ENCODE data around the gene UNC5B.

UNC5B gene

GRCh38 chr10:71248210-71248609 is 35.8 kb downstream of the UNC5B start:
- 10% methylated on average over 5 of the region's 6 CpGs for WGBS (ENCODE audit: insufficient coverage)
- no peaks in the 10 kb centered on the region for H3K9me3 ChIP-seq (ENCODE audit: control extremely low read depth in 1 of 5, control insufficient read depth in 4 of 5, insufficient read depth in 2 of 5, low read depth in 1 of 5, low read length in 4 of 5)
- DNase-seq: peak in 2 of 3 donors; percentile 45 to 54
- POLR2A ChIA-PET: interaction anchor here (0.5 kb wide), 1 partner anchor 593 kb away, joined by 3 read pairs; no protein-coding TSS in a partner anchor
- no peaks in the 10 kb centered on the region for H3K27me3 ChIP-seq (replicated peaks in 2 of 5; ENCODE audit: control insufficient read depth in 4 of 5, insufficient read depth in 5 of 5, low read length in 4 of 5)
- peaks cover 7 to 68% (median 47%) of the 10 kb centered on the region in 4 experiments for H3K4me1 ChIP-seq (ENCODE audit: control extremely low read depth in 1 of 4, control insufficient read depth in 4 of 4, insufficient read depth in 4 of 4, low read length in 3 of 4)
- CTCF ChIA-PET: interaction anchor here (0.6 to 3.4 kb wide), 12 partner anchors 10 to 56 kb away, joined by 3 to 15 read pairs (median 4); no protein-coding TSS in a partner anchor
- peak overlapping the region in 2 of 7 experiments; percentile 10 to 22 for H3K4me3 ChIP-seq (ENCODE audit: control insufficient read depth in 1 of 7, extremely low read depth in 1 of 7, insufficient read depth in 4 of 7, low read depth in 2 of 7, low read length in 6 of 7)
- no peak overlapping the region for H3K27ac ChIP-seq (ENCODE audit: insufficient read depth in 1 of 2, low read depth in 1 of 2, low read length in 2 of 2, poor library complexity in 1 of 2, severe bottlenecking in 2 of 2)
- H3K36me3 ChIP-seq (ENCODE audit: control insufficient read depth in 4 of 4, insufficient read depth in 4 of 4, low read length in 3 of 4): no peaks in the 10 kb centered on the region

- ChIA-PET CTCF (interaction anchor here (1.9 to 3.4 kb wide), 6 partner anchors 9 to 346 kb away, joined by 5 to 15 read pairs (median 7); no protein-coding TSS in a partner anchor), POLR2A (no interaction called here)
- Histone ChIP-seq H3K4me1 (ENCODE audit: control extremely low read depth in 1 of 4, control insufficient read depth in 4 of 4, insufficient read depth in 4 of 4, low read length in 3 of 4) (peaks cover 7 to 51% (median 31%) of the 10 kb centered on the region in 4 experiments), H3K27me3 (replicated peaks in 2 of 5; ENCODE audit: control insufficient read depth in 4 of 5, insufficient read depth in 5 of 5, low read length in 4 of 5) (no peaks in the 10 kb centered on the region), H3K36me3 (ENCODE audit: control insufficient read depth in 4 of 4, insufficient read depth in 4 of 4, low read length in 3 of 4) (no peaks in the 10 kb centered on the region), H3K9me3 (ENCODE audit: control extremely low read depth in 1 of 5, control insufficient read depth in 4 of 5, insufficient read depth in 2 of 5, low read depth in 1 of 5, low read length in 4 of 5) (no peaks in the 10 kb centered on the region), H3K27ac (ENCODE audit: insufficient read depth in 1 of 2, low read depth in 1 of 2, low read length in 2 of 2, poor library complexity in 1 of 2, severe bottlenecking in 2 of 2) (no peak overlapping the region), H3K4me3 (ENCODE audit: control insufficient read depth in 1 of 7, extremely low read depth in 1 of 7, insufficient read depth in 4 of 7, low read depth in 2 of 7, low read length in 6 of 7) (no peak overlapping the region)
- 96% methylated on average over 7 of the region's 7 CpGs for WGBS (ENCODE audit: insufficient coverage)
- DNase-seq: no peak
Measured at GRCh38 chr10:71249996-71250395, 37.6 kb downstream of the UNC5B start.

- CTCF ChIA-PET: interaction anchor here (1.9 to 3.0 kb wide), 4 partner anchors 9 to 347 kb away, joined by 5 to 15 read pairs (median 8); no protein-coding TSS in a partner anchor
- POLR2A ChIA-PET: no interaction called here
- H3K36me3 ChIP-seq (ENCODE audit: control insufficient read depth in 4 of 4, insufficient read depth in 4 of 4, low read length in 3 of 4): no peaks in the 10 kb centered on the region
- 86% methylated on average over 1 of the region's 3 CpGs for WGBS (ENCODE audit: insufficient coverage)
- H3K9me3 ChIP-seq (ENCODE audit: control extremely low read depth in 1 of 5, control insufficient read depth in 4 of 5, insufficient read depth in 2 of 5, low read depth in 1 of 5, low read length in 4 of 5): no peaks in the 10 kb centered on the region
- peak in 2 of 3 donors; percentile 60 to 63 for DNase-seq
- H3K27ac ChIP-seq (ENCODE audit: insufficient read depth in 1 of 2, low read depth in 1 of 2, low read length in 2 of 2, poor library complexity in 1 of 2, severe bottlenecking in 2 of 2): no peak overlapping the region
- no peaks in the 10 kb centered on the region for H3K27me3 ChIP-seq (replicated peaks in 2 of 5; ENCODE audit: control insufficient read depth in 4 of 5, insufficient read depth in 5 of 5, low read length in 4 of 5)
- H3K4me1 ChIP-seq (ENCODE audit: control extremely low read depth in 1 of 4, control insufficient read depth in 4 of 4, insufficient read depth in 4 of 4, low read length in 3 of 4): peaks cover 7 to 47% (median 29%) of the 10 kb centered on the region in 4 experiments
- H3K4me3 ChIP-seq (ENCODE audit: control insufficient read depth in 1 of 7, extremely low read depth in 1 of 7, insufficient read depth in 4 of 7, low read depth in 2 of 7, low read length in 6 of 7): no peak overlapping the region
Measured at GRCh38 chr10:71250405-71250804, 38.0 kb downstream of the UNC5B start.

GRCh38 chr10:71250842-71251241 is 38.5 kb downstream of the UNC5B start:
- H3K36me3 ChIP-seq (ENCODE audit: control insufficient read depth in 4 of 4, insufficient read depth in 4 of 4, low read length in 3 of 4): no peaks in the 10 kb centered on the region
- peaks cover 7 to 47% (median 29%) of the 10 kb centered on the region in 4 experiments for H3K4me1 ChIP-seq (ENCODE audit: control extremely low read depth in 1 of 4, control insufficient read depth in 4 of 4, insufficient read depth in 4 of 4, low read length in 3 of 4)
- DNase-seq: no peak
- ChIA-PET POLR2A (no interaction called here), CTCF (interaction anchor here (2.1 to 2.9 kb wide), 2 partner anchors 19 to 347 kb away, joined by 5 to 15 read pairs; no protein-coding TSS in a partner anchor)
- H3K4me3 ChIP-seq (ENCODE audit: control insufficient read depth in 1 of 7, extremely low read depth in 1 of 7, insufficient read depth in 4 of 7, low read depth in 2 of 7, low read length in 6 of 7): no peak overlapping the region
- no CpG with 5 or more reads among the region's 1 CpG for WGBS (ENCODE audit: insufficient coverage)
- H3K9me3 ChIP-seq (ENCODE audit: control extremely low read depth in 1 of 5, control insufficient read depth in 4 of 5, insufficient read depth in 2 of 5, low read depth in 1 of 5, low read length in 4 of 5): no peaks in the 10 kb centered on the region
- no peaks in the 10 kb centered on the region for H3K27me3 ChIP-seq (replicated peaks in 2 of 5; ENCODE audit: control insufficient read depth in 4 of 5, insufficient read depth in 5 of 5, low read length in 4 of 5)
- no peak overlapping the region for H3K27ac ChIP-seq (ENCODE audit: insufficient read depth in 1 of 2, low read depth in 1 of 2, low read length in 2 of 2, poor library complexity in 1 of 2, severe bottlenecking in 2 of 2)

GRCh38 chr10:71251319-71251718 is 38.9 kb downstream of the UNC5B start:
- ChIA-PET POLR2A (no interaction called here), CTCF (no interaction called here)
- Histone ChIP-seq H3K36me3 (ENCODE audit: control insufficient read depth in 4 of 4, insufficient read depth in 4 of 4, low read length in 3 of 4) (no peaks in the 10 kb centered on the region), H3K27ac (ENCODE audit: insufficient read depth in 1 of 2, low read depth in 1 of 2, low read length in 2 of 2, poor library complexity in 1 of 2, severe bottlenecking in 2 of 2) (no peak overlapping the region), H3K4me1 (ENCODE audit: control extremely low read depth in 1 of 4, control insufficient read depth in 4 of 4, insufficient read depth in 4 of 4, low read length in 3 of 4) (peaks cover 7 to 43% (median 27%) of the 10 kb centered on the region in 4 experiments), H3K9me3 (ENCODE audit: control extremely low read depth in 1 of 5, control insufficient read depth in 4 of 5, insufficient read depth in 2 of 5, low read depth in 1 of 5, low read length in 4 of 5) (no peaks in the 10 kb centered on the region), H3K4me3 (ENCODE audit: control insufficient read depth in 1 of 7, extremely low read depth in 1 of 7, insufficient read depth in 4 of 7, low read depth in 2 of 7, low read length in 6 of 7) (no peak overlapping the region), H3K27me3 (replicated peaks in 2 of 5; ENCODE audit: control insufficient read depth in 4 of 5, insufficient read depth in 5 of 5, low read length in 4 of 5) (no peaks in the 10 kb centered on the region)
- DNase-seq: no peak
- 97% methylated on average over 6 of the region's 6 CpGs for WGBS (ENCODE audit: insufficient coverage)

- H3K9me3 ChIP-seq (ENCODE audit: control extremely low read depth in 1 of 5, control insufficient read depth in 4 of 5, insufficient read depth in 2 of 5, low read depth in 1 of 5, low read length in 4 of 5): no peaks in the 10 kb centered on the region
- H3K27me3 ChIP-seq (replicated peaks in 2 of 5; ENCODE audit: control insufficient read depth in 4 of 5, insufficient read depth in 5 of 5, low read length in 4 of 5): no peaks in the 10 kb centered on the region
- ChIA-PET CTCF (interaction anchor here (1.1 to 1.3 kb wide), 2 partner anchors 8 to 19 kb away, joined by 3 read pairs; no protein-coding TSS in a partner anchor), POLR2A (no interaction called here)
- no peak for DNase-seq
- H3K36me3 ChIP-seq (ENCODE audit: control insufficient read depth in 4 of 4, insufficient read depth in 4 of 4, low read length in 3 of 4): no peaks in the 10 kb centered on the region
- WGBS (ENCODE audit: insufficient coverage): 100% methylated on average over 2 of the region's 6 CpGs
- H3K4me1 ChIP-seq (ENCODE audit: control extremely low read depth in 1 of 4, control insufficient read depth in 4 of 4, insufficient read depth in 4 of 4, low read length in 3 of 4): peaks cover 7 to 40% (median 25%) of the 10 kb centered on the region in 4 experiments
- H3K4me3 ChIP-seq (ENCODE audit: control insufficient read depth in 1 of 7, extremely low read depth in 1 of 7, insufficient read depth in 4 of 7, low read depth in 2 of 7, low read length in 6 of 7): no peak overlapping the region
- H3K27ac ChIP-seq (ENCODE audit: insufficient read depth in 1 of 2, low read depth in 1 of 2, low read length in 2 of 2, poor library complexity in 1 of 2, severe bottlenecking in 2 of 2): no peak overlapping the region
Measured at GRCh38 chr10:71252220-71252619, 39.9 kb downstream of the UNC5B start.

GRCh38 chr10:71253981-71254818 is 41.8 kb downstream of the UNC5B start:
- Histone ChIP-seq H3K36me3 (ENCODE audit: control insufficient read depth in 4 of 4, insufficient read depth in 4 of 4, low read length in 3 of 4) (no peaks in the 10 kb centered on the region), H3K9me3 (ENCODE audit: control extremely low read depth in 1 of 5, control insufficient read depth in 4 of 5, insufficient read depth in 2 of 5, low read depth in 1 of 5, low read length in 4 of 5) (no peaks in the 10 kb centered on the region), H3K4me1 (ENCODE audit: control extremely low read depth in 1 of 4, control insufficient read depth in 4 of 4, insufficient read depth in 4 of 4, low read length in 3 of 4) (peaks cover 0 to 23% (median 8%) of the 10 kb centered on the region in 4 experiments), H3K27ac (ENCODE audit: insufficient read depth in 1 of 2, low read depth in 1 of 2, low read length in 2 of 2, poor library complexity in 1 of 2, severe bottlenecking in 2 of 2) (no peak overlapping the region), H3K27me3 (replicated peaks in 2 of 5; ENCODE audit: control insufficient read depth in 4 of 5, insufficient read depth in 5 of 5, low read length in 4 of 5) (no peaks in the 10 kb centered on the region), H3K4me3 (ENCODE audit: control insufficient read depth in 1 of 7, extremely low read depth in 1 of 7, insufficient read depth in 4 of 7, low read depth in 2 of 7, low read length in 6 of 7) (no peak overlapping the region)
- ChIA-PET CTCF (no interaction called here), POLR2A (no interaction called here)
- DNase-seq: no peak
- 94% methylated on average over 12 of the region's 17 CpGs for WGBS (ENCODE audit: insufficient coverage)

All from common myeloid progenitor, CD34-positive (primary cell).